GM03348 (cell line): Measurements from ENCODE around the gene BMPR2.

Source experiments
- DNase-seq: peaks from one replicate; pipeline ENCODE4 v3.0.0; 2012; ENCODE audit warnings: low spot score

Gene BMPR2

DNA sequence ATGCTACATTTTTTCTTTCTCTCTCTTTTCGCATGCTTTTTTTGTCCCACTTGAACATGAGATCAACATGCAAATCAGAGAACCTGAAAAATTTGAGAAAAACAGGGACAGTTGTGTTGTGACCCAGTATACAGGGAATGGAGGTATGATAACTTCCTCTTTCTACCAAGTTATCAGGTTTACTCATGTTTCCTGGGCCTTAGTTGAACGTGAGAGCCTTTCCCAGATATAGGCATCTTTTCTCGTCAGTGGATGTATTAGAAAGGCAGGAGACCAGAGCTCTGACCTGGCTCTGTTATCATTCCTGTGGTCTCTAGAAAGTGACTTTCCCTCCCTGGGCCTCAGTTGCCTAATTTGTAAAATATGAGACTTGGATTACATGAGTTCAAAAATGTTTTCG lies 228.6 kb downstream of the BMPR2 start:
- no peak for DNase-seq

GRCh38 chr2:202605174-202605573 lies 229.0 kb downstream of the BMPR2 start:
- DNase-seq, result no peak

- DNase-seq, result no peak
Measured at GRCh38 chr2:202608142-202608852, 232.2 kb downstream of the BMPR2 start.

GRCh38 chr2:202609381-202610145 lies 233.4 kb downstream of the BMPR2 start:
- peak; percentile 13 for DNase-seq

- no peak for DNase-seq
Measured at GRCh38 chr2:202610380-202610779, 234.3 kb downstream of the BMPR2 start.

DNA sequence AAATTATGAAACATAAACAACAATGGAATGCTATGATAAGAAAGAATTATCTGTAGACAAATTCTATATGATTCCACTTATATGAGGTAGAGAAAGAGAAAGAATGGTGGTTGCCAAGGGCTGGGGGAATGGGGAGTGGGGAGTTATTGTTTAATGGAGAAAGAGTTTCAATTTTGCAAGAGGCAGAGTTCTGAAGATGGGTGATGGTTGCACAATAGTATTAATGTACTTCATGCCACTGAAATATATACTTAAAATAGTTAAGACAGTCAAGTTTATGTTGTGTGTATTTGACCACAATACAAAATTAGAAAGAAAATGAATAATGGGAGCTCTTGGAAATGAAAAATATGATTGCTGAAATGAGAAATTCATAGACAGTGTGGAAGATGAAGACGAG lies 236.0 kb downstream of the BMPR2 start:
- no peak for DNase-seq

- no peak for DNase-seq
Measured at GRCh38 chr2:202613479-202613878, 237.4 kb downstream of the BMPR2 start.
